Measurements from ENCODE around the gene RPL28. TPM values are rescaled to one million over a fixed set of nuclear protein-coding genes. Genes with fewer than 3 reads are reported as not detected.
"Not testable (repeated sequence)": the region's sequence is repeated elsewhere in the genome, so short reads cannot be mapped to it uniquely, and the experiment has no call there.

The RPL28 gene
- total and polyA plus RNA-seq, 11 donors, result 196 to 1,391 (median 607) TPM

DNA sequence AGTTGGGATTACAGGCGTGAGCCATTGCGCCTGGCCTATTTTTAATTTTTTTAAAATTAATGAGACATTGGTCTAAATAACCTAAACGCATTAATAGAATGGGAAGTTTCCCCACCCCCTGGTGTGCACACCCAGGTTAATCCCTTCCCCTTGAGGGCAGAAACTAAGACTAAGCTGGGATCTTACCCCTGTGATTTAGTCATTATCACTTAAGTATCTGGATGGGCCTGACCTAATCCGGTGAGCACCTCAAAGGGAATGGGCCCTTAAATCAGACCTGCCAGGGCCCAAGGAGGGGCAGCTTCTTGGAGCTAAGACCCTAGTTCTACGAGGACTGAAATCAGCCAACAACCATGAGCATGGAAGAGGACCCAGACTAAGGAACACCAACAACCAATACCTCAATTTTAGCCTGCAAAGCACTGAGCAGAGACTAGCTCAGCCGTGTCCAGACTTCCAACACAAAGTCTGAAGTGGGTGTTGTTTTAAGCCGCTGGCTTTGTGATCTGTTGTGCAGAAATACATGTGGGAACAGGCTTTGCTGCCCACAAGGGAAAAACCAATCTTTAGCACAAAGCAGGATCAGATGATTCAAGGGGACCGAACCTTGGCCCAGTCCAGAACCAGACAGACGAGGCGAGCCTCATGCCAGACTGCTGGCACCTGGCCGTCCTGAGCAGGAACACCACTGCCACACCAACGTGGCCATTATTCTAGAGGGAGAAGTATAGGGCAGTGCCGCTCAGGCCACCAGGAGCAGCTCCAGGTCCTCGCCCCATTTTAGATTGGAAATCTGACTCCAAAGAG is 14.8 kb downstream of the RPL28 start:
- peaks cover 0 to 50% (median 44%) of the 10 kb centered on the region in 9 donors for H3K36me3 ChIP-seq
- H3K27ac ChIP-seq, result no peak overlapping the region
- no peak for ATAC-seq
- no peak for DNase-seq
- 87 to 89% (median 88%) methylated on average over 13 to 14 of the region's 14 CpGs for WGBS, 4 donors
- no peak overlapping the region for H3K4me3 ChIP-seq
- no peaks in the 10 kb centered on the region for H3K9me3 ChIP-seq
- intact Hi-C loops (cut with DNase I), result no loop called here
- peaks cover 0 to 14% (median 0%) of the 10 kb centered on the region in 12 donors for H3K4me1 ChIP-seq
- H3K27me3 ChIP-seq, result no peaks in the 10 kb centered on the region
- TF ChIP-seq POLR2A (IDR thresholded peaks at IDR 0.05), result no peak
- TF ChIP-seq, protein P1, sequence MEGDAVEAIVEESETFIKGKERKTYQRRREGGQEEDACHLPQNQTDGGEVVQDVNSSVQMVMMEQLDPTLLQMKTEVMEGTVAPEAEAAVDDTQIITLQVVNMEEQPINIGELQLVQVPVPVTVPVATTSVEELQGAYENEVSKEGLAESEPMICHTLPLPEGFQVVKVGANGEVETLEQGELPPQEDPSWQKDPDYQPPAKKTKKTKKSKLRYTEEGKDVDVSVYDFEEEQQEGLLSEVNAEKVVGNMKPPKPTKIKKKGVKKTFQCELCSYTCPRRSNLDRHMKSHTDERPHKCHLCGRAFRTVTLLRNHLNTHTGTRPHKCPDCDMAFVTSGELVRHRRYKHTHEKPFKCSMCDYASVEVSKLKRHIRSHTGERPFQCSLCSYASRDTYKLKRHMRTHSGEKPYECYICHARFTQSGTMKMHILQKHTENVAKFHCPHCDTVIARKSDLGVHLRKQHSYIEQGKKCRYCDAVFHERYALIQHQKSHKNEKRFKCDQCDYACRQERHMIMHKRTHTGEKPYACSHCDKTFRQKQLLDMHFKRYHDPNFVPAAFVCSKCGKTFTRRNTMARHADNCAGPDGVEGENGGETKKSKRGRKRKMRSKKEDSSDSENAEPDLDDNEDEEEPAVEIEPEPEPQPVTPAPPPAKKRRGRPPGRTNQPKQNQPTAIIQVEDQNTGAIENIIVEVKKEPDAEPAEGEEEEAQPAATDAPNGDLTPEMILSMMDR (IDR thresholded peaks at IDR 0.05), result no peak

GRCh38 chr19:55401390-55401789 is 15.7 kb downstream of the RPL28 start:
- intact Hi-C loops (cut with DNase I); H3K9me3 ChIP-seq; ATAC-seq; H3K27ac ChIP-seq; H3K27me3 ChIP-seq; H3K4me3 ChIP-seq: not testable (repeated sequence)
- H3K36me3 ChIP-seq, result peaks cover 0 to 58% (median 47%) of the 10 kb centered on the region in 9 donors
- peaks cover 0 to 23% (median 5%) of the 10 kb centered on the region in 12 donors for H3K4me1 ChIP-seq
- WGBS, 4 donors, result 81 to 91% (median 87%) methylated on average over 18 to 23 of the region's 28 CpGs
- DNase-seq, result peak in 1 of 5 donors; percentile 16

DNA sequence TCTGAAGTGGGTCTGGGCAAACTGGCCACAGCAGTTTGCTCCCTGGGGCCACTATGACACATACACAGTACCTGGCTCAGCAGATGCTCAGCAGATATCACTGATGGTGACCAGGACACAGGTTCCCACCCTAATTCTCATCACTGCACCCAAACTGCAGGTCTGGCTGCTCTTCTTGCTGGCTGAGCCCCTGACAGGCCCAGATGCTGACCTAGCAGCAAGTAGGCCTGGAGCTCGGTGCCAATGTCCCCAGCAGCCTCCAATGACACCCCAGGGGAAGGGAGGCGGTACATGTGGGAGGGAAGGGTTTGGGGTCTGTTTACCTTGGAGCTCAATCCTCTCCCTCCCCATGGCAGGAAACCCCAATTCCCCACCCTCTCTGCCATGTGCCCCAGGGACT is 16.8 kb downstream of the RPL28 start:
- intact Hi-C loops (cut with DNase I), result no loop called here
- Histone ChIP-seq H3K27me3 (no peaks in the 10 kb centered on the region), H3K27ac (no peak overlapping the region), H3K4me3 (no peak overlapping the region), H3K9me3 (no peaks in the 10 kb centered on the region), H3K36me3 (peaks cover 0 to 60% (median 47%) of the 10 kb centered on the region in 9 donors), H3K4me1 (peaks cover 0 to 30% (median 12%) of the 10 kb centered on the region in 12 donors)
- WGBS, 4 donors, result 40 to 87% (median 68%) methylated on average over 1 to 2 of the region's 2 CpGs
- ATAC-seq (no peak), DNase-seq (peak in 1 of 5 donors; percentile 3)
- TF ChIP-seq POLR2A (IDR thresholded peaks at IDR 0.05), result no peak
- TF ChIP-seq, protein P1 (IDR thresholded peaks at IDR 0.05), result no peak

- H3K4me1 ChIP-seq, result peaks cover 3 to 27% (median 12%) of the 10 kb centered on the region in 12 donors
- 86 to 89% (median 87%) methylated on average over 5 of the region's 5 CpGs for WGBS, 4 donors
- H3K27ac ChIP-seq, result no peak overlapping the region
- peaks cover 0 to 6% (median 0%) of the 10 kb centered on the region in 12 donors for H3K9me3 ChIP-seq
- intact Hi-C loops (cut with DNase I), result loop anchor here in 1 of 10 donors (2.0 kb wide), 1 partner anchor 19 kb away; no protein-coding TSS in a partner anchor
- peaks cover 0 to 50% (median 40%) of the 10 kb centered on the region in 9 donors for H3K36me3 ChIP-seq
- H3K4me3 ChIP-seq, result peak overlapping the region in 1 of 12 donors; percentile 96
- DNase-seq, result peak in 1 of 5 donors; percentile 18
- no peak for TF ChIP-seq POLR2A (IDR thresholded peaks at IDR 0.05)
- TF ChIP-seq, protein P1 (IDR thresholded peaks at IDR 0.05), result no peak
- ATAC-seq, result no peak
- no peaks in the 10 kb centered on the region for H3K27me3 ChIP-seq
Observed at GRCh38 chr19:55405638-55406037, 19.9 kb downstream of the RPL28 start.
